ENCODE results near the gene RPL32. TPM values are rescaled to one million over a fixed set of nuclear protein-coding genes. Genes with fewer than 3 reads are reported as not detected.

The RPL32 gene
- 1,275 and 1,429 TPM in 2 replicates for total RNA-seq

DNA sequence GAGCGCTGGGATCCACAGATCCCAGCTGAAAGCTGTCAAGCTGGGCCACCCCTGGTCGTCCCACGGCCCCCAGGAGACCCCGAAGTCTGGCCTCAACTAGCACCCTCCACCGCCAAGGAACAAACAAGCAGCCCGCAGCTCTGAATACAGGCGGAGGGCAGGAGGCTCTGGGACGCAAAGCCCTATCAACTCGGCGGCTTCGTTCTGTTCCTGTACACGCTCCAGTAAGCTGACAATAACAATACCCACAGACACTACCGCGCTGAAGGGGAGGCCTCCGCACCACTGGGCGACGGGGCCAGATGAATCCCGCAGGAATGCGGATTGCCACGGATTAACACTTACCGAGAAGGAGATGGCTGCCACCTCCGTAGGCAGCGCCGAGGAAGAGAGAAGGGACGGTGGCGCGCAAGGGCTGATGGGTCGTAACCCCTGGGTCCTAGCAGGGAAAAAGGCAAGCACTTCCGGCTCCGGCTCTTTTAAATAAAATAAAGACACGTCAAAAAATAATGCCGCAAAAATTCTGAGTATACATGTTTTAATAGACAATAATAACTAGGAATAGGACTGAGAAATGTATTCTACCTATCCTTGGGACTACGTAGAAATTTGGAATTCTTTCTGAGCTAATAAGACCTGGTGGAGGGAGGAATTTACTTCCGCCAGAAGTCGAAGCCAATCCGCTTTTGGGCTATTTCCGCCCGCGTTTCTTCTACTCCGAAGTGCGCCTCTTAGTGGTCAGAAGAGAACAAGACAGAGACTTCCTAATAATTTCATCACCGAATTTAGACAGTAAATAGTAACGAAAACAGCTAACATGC, at the start of gene RPL32:
Gene RPL32 (minus strand): TSS at position 417 of the 821 bp plus-strand sequence. CDS start 1,328 bp downstream, outside the sequence.

DNA sequence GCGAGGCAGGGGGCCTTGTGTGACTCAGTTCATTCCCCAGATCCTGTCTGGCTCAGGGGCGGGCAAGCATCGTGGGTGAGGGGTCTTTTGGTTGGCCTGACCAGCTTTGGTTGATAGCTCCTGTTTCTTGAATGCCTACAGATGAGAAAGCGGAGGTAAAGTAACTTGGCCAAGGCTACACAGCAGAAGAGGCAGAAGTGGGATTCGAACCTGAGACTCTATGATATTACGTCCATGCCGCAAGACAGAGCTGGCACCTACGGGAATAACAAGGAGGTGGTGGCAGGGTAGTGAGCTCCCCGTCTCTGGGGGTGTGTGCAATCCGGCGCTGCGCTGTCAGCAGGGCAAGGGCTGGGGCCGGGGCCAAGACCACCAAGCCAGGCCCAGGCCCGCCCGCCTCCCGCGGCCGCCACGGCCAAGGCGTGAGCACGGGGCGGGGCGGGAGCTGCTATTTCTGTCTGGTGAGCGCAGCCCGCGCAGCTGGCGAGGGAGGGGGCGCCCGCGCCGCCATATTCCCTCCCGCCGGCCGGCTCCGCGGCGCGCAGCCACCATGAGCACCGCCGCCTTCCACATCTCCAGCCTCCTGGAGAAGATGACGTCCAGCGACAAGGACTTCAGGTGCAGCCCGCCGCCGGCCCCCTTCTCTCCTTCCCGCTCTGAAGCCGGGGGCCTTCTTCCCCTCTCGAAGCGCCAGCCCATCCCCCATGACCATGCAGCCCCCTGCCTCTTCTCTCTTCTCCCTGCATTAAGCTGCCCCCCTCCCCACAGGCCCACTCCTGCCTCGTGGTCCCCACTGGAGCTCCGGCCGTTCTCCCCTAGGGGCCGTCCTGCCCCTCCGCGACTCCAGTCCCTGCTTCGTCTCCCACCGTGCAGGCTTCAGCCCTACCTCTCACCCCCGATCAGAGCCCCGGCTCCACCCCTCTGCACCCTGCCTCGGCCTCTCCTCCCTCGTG, 44.9 kb downstream of the RPL32 start, which contains the start of gene CAND2:
Gene CAND2 (plus strand): TSS at position 510 of the 953 bp plus-strand sequence. CDS start 41 bp downstream, at position 551.

Other genes starting within 250 kb of the RPL32 start
- 97.4 and 125 TPM in 2 replicates for gene RAF1, start 177.4 kb downstream of the RPL32 start, total RNA-seq
- gene TMEM40, start 82.3 kb downstream of the RPL32 start, total RNA-seq = not detected in 2 replicates
- 5.1 TPM in 2 replicates for gene CAND2, start 44.9 kb downstream of the RPL32 start, total RNA-seq
- 34.2 and 50.7 TPM in 2 replicates for gene IQSEC1, start 231.9 kb upstream of the RPL32 start, total RNA-seq